Thoracic aorta (tissue), 2 donors: Measurements from ENCODE around the gene PYGM. TPM values are rescaled to one million over a fixed set of nuclear protein-coding genes. Genes with fewer than 3 reads are reported as not detected.

Experiments
- ATAC-seq: fragments of 150-250 bp; one replicate; pipeline ENCODE4 v1.8.0; 2017; ENCODE audit warnings: low read depth; ENCODE audit not compliant: insufficient number of reproducible peaks, low FRiP score
- DNase-seq: peaks from one replicate; pipeline ENCODE4 v3.0.0-alpha.2; 2020; ENCODE audit warnings: low spot score
- H3K27ac ChIP-seq, 2 donors: fragments of 200-600 bp; sonication (generic); 1 replicate in 1 of 2; 2 replicates in 1 of 2; pipeline ENCODE4 v1.5.1; 2016; ENCODE audit warnings: mild to moderate bottlenecking in 2 of 2, moderate library complexity in 2 of 2
- H3K27me3 ChIP-seq: fragments of 200-600 bp; sonication (generic); replicated peaks from 2 replicates; pipeline ENCODE4 v1.6.0; 2016; ENCODE audit warnings: mild to moderate bottlenecking; ENCODE audit not compliant: insufficient read depth
- H3K36me3 ChIP-seq: fragments of 200-600 bp; sonication (generic); one replicate; pipeline ENCODE4 v1.5.1; 2016
- H3K4me1 ChIP-seq, 2 donors: fragments of 200-600 bp; sonication (generic); 1 replicate in 1 of 2; 2 replicates in 1 of 2; pipeline versions ENCODE4 v1.5.1 to v1.6.0; 2016; ENCODE audit warnings: low read depth in 2 of 2, mild to moderate bottlenecking in 1 of 2; ENCODE audit not compliant: control insufficient read depth in 1 of 2
- H3K4me3 ChIP-seq: fragments of 200-600 bp; sonication (generic); 2 replicates; pipeline ENCODE4 v1.5.1; 2016; ENCODE audit warnings: mild to moderate bottlenecking
- H3K9me3 ChIP-seq: fragments of 200-600 bp; sonication (generic); 2 replicates; pipeline ENCODE4 v1.5.1; 2016
- CTCF ChIP-seq: fragments of 200-600 bp; sonication (generic); IDR thresholded peaks from one replicate; pipeline ENCODE4 v1.5.1; 2019; ENCODE audit warnings: antibody characterized with exemption
- total RNA-seq, 2 donors: library from RNA; depleted of rRNA; stranded (reverse); fragments of >200 nt; gene quantifications; one replicate each; pipeline versions ENCODE4 v1.1.0 to v1.2.3, GENCODE V29; 2016

PYGM gene
- total RNA-seq, 2 donors from 2014 or later = 12.2 to 13.4 TPM

- ATAC-seq (no peak), DNase-seq (no peak)
- peaks cover 3 to 6% of the 10 kb centered on the region in 2 donors for H3K4me1 ChIP-seq
- no peak overlapping the region for H3K4me3 ChIP-seq
- peaks cover 7% of the 10 kb centered on the region for H3K27me3 ChIP-seq
- no peaks in the 10 kb centered on the region for H3K9me3 ChIP-seq
- H3K36me3 ChIP-seq = no peaks in the 10 kb centered on the region
- no peak for TF ChIP-seq CTCF
- no peak overlapping the region for H3K27ac ChIP-seq
Observed at GRCh38 chr11:64716473-64717267, 43.1 kb downstream of the PYGM start.

- peaks cover 3 to 6% of the 10 kb centered on the region in 2 donors for H3K4me1 ChIP-seq
- DNase-seq = no peak
- no peak for ATAC-seq
- H3K9me3 ChIP-seq = no peaks in the 10 kb centered on the region
- no peak for TF ChIP-seq CTCF
- H3K4me3 ChIP-seq = no peak overlapping the region
- no peaks in the 10 kb centered on the region for H3K36me3 ChIP-seq
- peaks cover 7% of the 10 kb centered on the region for H3K27me3 ChIP-seq
- no peak overlapping the region for H3K27ac ChIP-seq
Observed at GRCh38 chr11:64715756-64716472, 43.9 kb downstream of the PYGM start.

- peaks cover 7% of the 10 kb centered on the region for H3K27me3 ChIP-seq
- no peak for DNase-seq
- H3K27ac ChIP-seq = no peak overlapping the region
- ATAC-seq = no peak
- H3K9me3 ChIP-seq = no peaks in the 10 kb centered on the region
- no peaks in the 10 kb centered on the region for H3K36me3 ChIP-seq
- H3K4me1 ChIP-seq = peaks cover 3 to 6% of the 10 kb centered on the region in 2 donors
- H3K4me3 ChIP-seq = no peak overlapping the region
- TF ChIP-seq CTCF = no peak
Observed at GRCh38 chr11:64715110-64715509, 44.7 kb downstream of the PYGM start.

GRCh38 chr11:64714666-64715065, 45.1 kb downstream of the PYGM start:
- H3K4me3 ChIP-seq = no peak overlapping the region
- TF ChIP-seq CTCF = no peak
- H3K9me3 ChIP-seq = no peaks in the 10 kb centered on the region
- DNase-seq (no peak), ATAC-seq (no peak)
- peaks cover 3 to 6% of the 10 kb centered on the region in 2 donors for H3K4me1 ChIP-seq
- no peaks in the 10 kb centered on the region for H3K36me3 ChIP-seq
- peaks cover 7% of the 10 kb centered on the region for H3K27me3 ChIP-seq
- no peak overlapping the region for H3K27ac ChIP-seq

- no peak for DNase-seq
- H3K36me3 ChIP-seq = no peaks in the 10 kb centered on the region
- H3K9me3 ChIP-seq = no peaks in the 10 kb centered on the region
- ATAC-seq = no peak
- H3K4me1 ChIP-seq = peaks cover 3 to 6% of the 10 kb centered on the region in 2 donors
- TF ChIP-seq CTCF = no peak
- H3K4me3 ChIP-seq = peak overlapping the region; percentile 35
- no peak overlapping the region for H3K27ac ChIP-seq
- peaks cover 7% of the 10 kb centered on the region for H3K27me3 ChIP-seq
Observed at GRCh38 chr11:64713781-64714363, 45.9 kb downstream of the PYGM start.
